ENCODE data around the gene TMEM52B.

The TMEM52B gene

GRCh38 chr12:10178821-10179220 lies at the start of gene TMEM52B:
Gene TMEM52B (plus strand): TSS chr12:10179032. CDS start chr12:10179575, 543 bp downstream.
- no peak for DNase-seq

- DNase-seq: no peak
Observed at GRCh38 chr12:10130042-10130441, 48.8 kb upstream of the TMEM52B start, which contains the start of gene CLEC7A. Gene CLEC7A (minus strand): TSS chr12:10130199. CDS start chr12:10130082, 117 bp downstream.

- DNase-seq: no peak
Observed at GRCh38 chr12:10131111-10131690, 47.6 kb upstream of the TMEM52B start.

- DNase-seq: no peak
Observed at GRCh38 chr12:10132850-10133370, 45.9 kb upstream of the TMEM52B start.

GRCh38 chr12:10135126-10135525 lies 43.7 kb upstream of the TMEM52B start:
- no peak for DNase-seq

- DNase-seq: peak; percentile 16
Observed at GRCh38 chr12:10136637-10137205, 42.1 kb upstream of the TMEM52B start.

GRCh38 chr12:10140001-10140400 lies 38.8 kb upstream of the TMEM52B start:
- DNase-seq: no peak

GRCh38 chr12:10142976-10143589 lies 35.7 kb upstream of the TMEM52B start:
- DNase-seq: no peak

GRCh38 chr12:10147714-10148403 lies 31.0 kb upstream of the TMEM52B start:
- DNase-seq: no peak

- DNase-seq: no peak
Observed at GRCh38 chr12:10151621-10152020, 27.2 kb upstream of the TMEM52B start.

- peak; percentile 18 for DNase-seq
Observed at GRCh38 chr12:10153271-10154144, 25.3 kb upstream of the TMEM52B start.

- DNase-seq: no peak
Observed at GRCh38 chr12:10154145-10154496, 24.7 kb upstream of the TMEM52B start.

- no peak for DNase-seq
Observed at GRCh38 chr12:10155966-10156365, 22.9 kb upstream of the TMEM52B start.

GRCh38 chr12:10158406-10158805 lies 20.4 kb upstream of the TMEM52B start:
- DNase-seq: no peak

- no peak for DNase-seq
Observed at GRCh38 chr12:10159280-10159679, 19.6 kb upstream of the TMEM52B start.

GRCh38 chr12:10160617-10161385 lies 18.0 kb upstream of the TMEM52B start:
- DNase-seq: no peak

GRCh38 chr12:10163084-10163483 lies 15.7 kb upstream of the TMEM52B start:
- no peak for DNase-seq

GRCh38 chr12:10165421-10165820 lies 13.4 kb upstream of the TMEM52B start:
- DNase-seq: no peak

GRCh38 chr12:10167599-10167998 lies 11.2 kb upstream of the TMEM52B start:
- no peak for DNase-seq

GRCh38 chr12:10169104-10169503 lies 9.7 kb upstream of the TMEM52B start:
- no peak for DNase-seq

GRCh38 chr12:10170216-10170615 lies 8.6 kb upstream of the TMEM52B start:
- DNase-seq: no peak
